Gastroesophageal sphincter (tissue), 3 donors: ENCODE results near the gene IRF2BP2.

ENCODE experiments used
- CTCF ChIP-seq, 4 experiments: fragments of 200-600 bp in 2 of 4; fragments of 450-650 bp in 2 of 4; sonication (generic) in 1 of 4; IDR thresholded peaks; one replicate each; pipeline ENCODE4 v1.5.1; 2017 to 2019; ENCODE audit warnings: antibody characterized with exemption in 4 of 4, mild to moderate bottlenecking in 2 of 4, moderate library complexity in 2 of 4
- EP300 ChIP-seq: sonication (generic); formaldehyde crosslinking; IDR thresholded peaks from one replicate; pipeline ENCODE4 v1.6.1; 2017; ENCODE audit warnings: antibody characterized with exemption, mild to moderate bottlenecking
- POLR2A ChIP-seq, 2 donors: fragments of 450-650 bp; IDR thresholded peaks; one replicate each; pipeline ENCODE4 v1.6.1; 2017; ENCODE audit warnings: antibody characterized with exemption in 2 of 2, mild to moderate bottlenecking in 2 of 2, moderate library complexity in 1 of 2

DNA sequence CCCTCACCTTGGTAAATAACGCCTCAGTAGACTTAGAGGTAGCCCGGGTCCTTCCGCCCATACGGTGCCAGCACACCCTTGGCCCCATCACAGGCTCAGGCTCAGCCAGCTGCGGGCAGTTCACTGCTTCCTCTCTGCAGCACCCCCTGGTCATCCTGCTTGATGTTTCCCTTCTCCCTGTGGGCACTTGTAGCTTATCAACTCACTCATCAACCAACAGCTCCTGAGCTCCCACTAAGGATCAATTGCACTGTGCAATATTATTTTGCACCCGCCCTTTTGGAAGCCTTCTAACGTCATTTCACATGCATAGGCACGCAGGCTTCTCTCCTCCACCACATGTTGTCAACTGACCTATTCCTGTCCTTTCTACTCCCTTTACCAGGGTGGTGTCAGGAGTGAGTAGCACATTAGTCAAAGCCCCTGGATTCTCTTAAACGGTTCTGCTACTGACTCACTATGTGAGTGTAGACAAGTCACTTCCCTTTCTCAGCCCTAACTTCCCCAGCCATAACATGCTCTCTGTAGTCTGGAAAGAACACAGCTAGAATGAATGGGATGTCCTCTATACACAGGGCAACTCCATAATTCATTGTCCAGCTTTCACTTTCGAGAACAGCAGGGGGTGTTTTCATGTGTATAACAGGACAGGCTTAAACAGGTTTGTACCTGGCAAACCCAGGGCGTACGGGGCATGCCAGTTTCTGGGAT is 47.1 kb upstream of the IRF2BP2 start:
- no peak for TF ChIP-seq CTCF (IDR thresholded peaks at IDR 0.05)
- no peak for TF ChIP-seq EP300
- TF ChIP-seq POLR2A (IDR thresholded peaks at IDR 0.05): no peak
